HG03442 (cell line): Measurements from ENCODE around the gene RUNX1.

Experiments
- ATAC-seq: cut with Tn5 transposase; IDR thresholded peaks from one replicate; pipeline ENCODE4 v1.9.1; 2021; ENCODE audit warnings: mild to moderate bottlenecking, moderate library complexity; ENCODE audit not compliant: unreplicated experiment

Gene RUNX1

GRCh38 chr21:34927992-34928391, 121.1 kb downstream of the RUNX1 start:
- ATAC-seq: no peak

GRCh38 chr21:34926803-34927467, 122.2 kb downstream of the RUNX1 start:
- ATAC-seq: no peak

- no peak for ATAC-seq
Observed at GRCh38 chr21:34925597-34925996, 123.5 kb downstream of the RUNX1 start.

GRCh38 chr21:34924771-34925419, 124.2 kb downstream of the RUNX1 start:
- no peak for ATAC-seq

GRCh38 chr21:34924194-34924593, 124.9 kb downstream of the RUNX1 start:
- ATAC-seq: no peak

- no peak for ATAC-seq
Observed at GRCh38 chr21:34923626-34924025, 125.5 kb downstream of the RUNX1 start.

GRCh38 chr21:34923202-34923601, 125.9 kb downstream of the RUNX1 start:
- ATAC-seq: no peak

GRCh38 chr21:34922479-34922878, 126.6 kb downstream of the RUNX1 start:
- no peak for ATAC-seq

GRCh38 chr21:34921151-34921550, 128.0 kb downstream of the RUNX1 start:
- ATAC-seq: no peak

GRCh38 chr21:34919406-34919805, 129.7 kb downstream of the RUNX1 start:
- ATAC-seq: no peak

- ATAC-seq: no peak
Observed at GRCh38 chr21:34916446-34916845, 132.7 kb downstream of the RUNX1 start.

- ATAC-seq: no peak
Observed at GRCh38 chr21:34915364-34915841, 133.7 kb downstream of the RUNX1 start.

GRCh38 chr21:34914239-34914638, 134.9 kb downstream of the RUNX1 start:
- ATAC-seq: no peak

GRCh38 chr21:34913811-34914210, 135.3 kb downstream of the RUNX1 start:
- ATAC-seq: no peak

GRCh38 chr21:34912022-34912945, 136.8 kb downstream of the RUNX1 start:
- no peak for ATAC-seq

GRCh38 chr21:34911360-34911759, 137.7 kb downstream of the RUNX1 start:
- no peak for ATAC-seq

GRCh38 chr21:34910396-34910795, 138.7 kb downstream of the RUNX1 start:
- ATAC-seq: no peak

- no peak for ATAC-seq
Observed at GRCh38 chr21:34909492-34910292, 139.4 kb downstream of the RUNX1 start.

- ATAC-seq: no peak
Observed at GRCh38 chr21:34908419-34909055, 140.6 kb downstream of the RUNX1 start.
